Activated CD4-positive, alpha-beta T cell treated with anti-CD3 and anti-CD28 coated beads for 36 hours (primary cell): ENCODE results near the gene POU2AF2. TPM values are rescaled to one million over a fixed set of nuclear protein-coding genes. Genes with fewer than 3 reads are reported as not detected.
"Not testable (repeated sequence)": the region's sequence is repeated elsewhere in the genome, so short reads cannot be mapped to it uniquely, and the experiment has no call there.

Source experiments
- ATAC-seq: fragments of 200-7000 bp; cut with Tn5 transposase; one replicate; pipeline ENCODE4 v1.10.0; 2021; ENCODE audit warnings: mild to moderate bottlenecking, moderate library complexity
- CTCF ChIA-PET: fragments of 350-600 bp; sonication (Branson Sonifier 250); formaldehyde crosslinking; loops from one replicate; lab custom pipeline; 2021; ENCODE audit warnings: antibody characterized with exemption; lab: Charles Lee
- POLR2A ChIA-PET: fragments of 350-600 bp; sonication (Branson Sonifier 250); formaldehyde crosslinking; loops from one replicate; lab custom pipeline; 2021; ENCODE audit warnings: antibody characterized with exemption, inconsistent platforms; lab: Charles Lee
- DNase-seq: peaks from one replicate; pipeline ENCODE4 v3.0.0-alpha.2; 2020
- H3K27ac Mint-ChIP-seq: one replicate; pipeline ENCODE4 v1.8.0; 2021; ENCODE audit warnings: mixed read lengths
- H3K27me3 Mint-ChIP-seq: one replicate; pipeline ENCODE4 v1.8.0; 2021; ENCODE audit warnings: mixed read lengths
- H3K36me3 Mint-ChIP-seq: one replicate; pipeline ENCODE4 v1.8.0; 2021; ENCODE audit warnings: low read depth, mixed read lengths
- H3K4me1 Mint-ChIP-seq: one replicate; pipeline ENCODE4 v1.8.0; 2021; ENCODE audit warnings: mixed read lengths
- H3K4me3 Mint-ChIP-seq: one replicate; pipeline ENCODE4 v1.8.0; 2021; ENCODE audit warnings: mild to moderate bottlenecking, moderate library complexity, mixed read lengths
- H3K9me3 Mint-ChIP-seq: one replicate; pipeline ENCODE4 v1.8.0; 2021; ENCODE audit warnings: low read depth, mixed read lengths
- intact Hi-C, 2 experiments: fragments of 100-400 bp; cut with DNase I in 1 of 2; cut with micrococcal nuclease in 1 of 2; formaldehyde crosslinking; loops; one replicate each; pipeline versions ENCODE4 v1.14.2 to v1.15.1; 2022 to 2024; cut with DNase I, micrococcal nuclease
- total RNA-seq, 2 experiments: library from RNA; stranded (reverse); gene quantifications; one replicate each; pipeline ENCODE4 v1.2.3, GENCODE V29; 2021

POU2AF2 gene
- total RNA-seq, 2 experiments from 2014 or later = 0.14 TPM; not detected in 1

- no peak for ATAC-seq
- Mint-ChIP-seq H3K9me3 (no peaks in the 10 kb centered on the region), H3K36me3 (no peaks in the 10 kb centered on the region), H3K27me3 (peaks cover 13% of the 10 kb centered on the region), H3K27ac (no peak overlapping the region), H3K4me1 (no peaks in the 10 kb centered on the region), H3K4me3 (no peak overlapping the region)
- POLR2A ChIA-PET = no interaction called here
- CTCF ChIA-PET = interaction anchor here (0.7 kb wide), 1 partner anchor 275 kb away, joined by 3 read pairs; no protein-coding TSS in a partner anchor
- no peak for DNase-seq
- intact Hi-C loops = no loop called here
Observed at GRCh38 chr11:111258046-111258445, 12.5 kb downstream of the POU2AF2 start.

DNA sequence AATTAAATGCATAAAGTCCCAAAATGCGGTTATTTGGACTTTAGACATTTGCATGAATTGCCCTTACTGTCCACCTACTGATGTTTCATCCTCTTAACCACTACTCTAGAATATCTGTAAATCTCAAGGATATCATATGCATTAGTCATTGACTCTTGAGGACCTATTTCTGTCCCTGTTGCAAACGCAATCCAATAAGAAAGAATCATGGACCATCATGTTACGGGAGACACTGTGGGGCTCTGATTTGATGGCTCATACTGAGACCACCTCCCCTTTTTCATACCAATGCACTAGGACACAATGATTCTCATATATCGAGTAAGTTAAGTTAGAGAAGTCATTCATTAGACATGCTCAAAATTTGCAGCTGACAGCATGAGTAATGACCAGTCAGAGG is 14.4 kb downstream of the POU2AF2 start:
- Mint-ChIP-seq H3K4me3 (no peak overlapping the region), H3K9me3 (no peaks in the 10 kb centered on the region), H3K4me1 (no peaks in the 10 kb centered on the region), H3K27ac (no peak overlapping the region), H3K36me3 (no peaks in the 10 kb centered on the region), H3K27me3 (peaks cover 14% of the 10 kb centered on the region)
- intact Hi-C loops = no loop called here
- DNase-seq = no peak
- ATAC-seq = no peak
- POLR2A ChIA-PET = no interaction called here
- CTCF ChIA-PET = interaction anchor here (0.6 kb wide), 1 partner anchor 809 kb away, joined by 3 read pairs; no protein-coding TSS in a partner anchor

GRCh38 chr11:111260811-111261210 is 15.3 kb downstream of the POU2AF2 start:
- ATAC-seq = no peak
- no peak overlapping the region for H3K27ac Mint-ChIP-seq
- no peaks in the 10 kb centered on the region for H3K9me3 Mint-ChIP-seq
- DNase-seq = no peak
- peaks cover 14% of the 10 kb centered on the region for H3K27me3 Mint-ChIP-seq
- ChIA-PET CTCF (interaction anchor here (1.2 to 2.3 kb wide), 2 partner anchors 9 to 22 kb away, joined by 3 to 8 read pairs; no protein-coding TSS in a partner anchor), POLR2A (no interaction called here)
- H3K4me1 Mint-ChIP-seq = no peaks in the 10 kb centered on the region
- no peak overlapping the region for H3K4me3 Mint-ChIP-seq
- intact Hi-C loops = no loop called here
- H3K36me3 Mint-ChIP-seq = no peaks in the 10 kb centered on the region

- Mint-ChIP-seq H3K36me3 (no peaks in the 10 kb centered on the region), H3K4me1 (no peaks in the 10 kb centered on the region), H3K9me3 (no peaks in the 10 kb centered on the region), H3K27ac (no peak overlapping the region), H3K27me3 (peaks cover 11% of the 10 kb centered on the region), H3K4me3 (no peak overlapping the region)
- intact Hi-C loops = no loop called here
- no peak for DNase-seq
- no peak for ATAC-seq
- ChIA-PET POLR2A (no interaction called here), CTCF (no interaction called here)
Observed at GRCh38 chr11:111264646-111265045, 19.1 kb downstream of the POU2AF2 start.

- Mint-ChIP-seq H3K27me3 (peaks cover 6% of the 10 kb centered on the region), H3K9me3 (no peaks in the 10 kb centered on the region), H3K27ac (no peak overlapping the region), H3K36me3 (no peaks in the 10 kb centered on the region), H3K4me1 (no peaks in the 10 kb centered on the region), H3K4me3 (no peak overlapping the region)
- POLR2A ChIA-PET = no interaction called here
- intact Hi-C loops = no loop called here
- DNase-seq (no peak), ATAC-seq (no peak)
- CTCF ChIA-PET = interaction anchor here (0.6 to 1.8 kb wide), 5 partner anchors 15 to 193 kb away, joined by 3 to 8 read pairs (median 3); no protein-coding TSS in a partner anchor
Observed at GRCh38 chr11:111265421-111265820, 19.9 kb downstream of the POU2AF2 start.

- H3K4me1 Mint-ChIP-seq, intact Hi-C loops: not testable (repeated sequence)
Observed at GRCh38 chr11:111268303-111268702, 22.8 kb downstream of the POU2AF2 start.

DNA sequence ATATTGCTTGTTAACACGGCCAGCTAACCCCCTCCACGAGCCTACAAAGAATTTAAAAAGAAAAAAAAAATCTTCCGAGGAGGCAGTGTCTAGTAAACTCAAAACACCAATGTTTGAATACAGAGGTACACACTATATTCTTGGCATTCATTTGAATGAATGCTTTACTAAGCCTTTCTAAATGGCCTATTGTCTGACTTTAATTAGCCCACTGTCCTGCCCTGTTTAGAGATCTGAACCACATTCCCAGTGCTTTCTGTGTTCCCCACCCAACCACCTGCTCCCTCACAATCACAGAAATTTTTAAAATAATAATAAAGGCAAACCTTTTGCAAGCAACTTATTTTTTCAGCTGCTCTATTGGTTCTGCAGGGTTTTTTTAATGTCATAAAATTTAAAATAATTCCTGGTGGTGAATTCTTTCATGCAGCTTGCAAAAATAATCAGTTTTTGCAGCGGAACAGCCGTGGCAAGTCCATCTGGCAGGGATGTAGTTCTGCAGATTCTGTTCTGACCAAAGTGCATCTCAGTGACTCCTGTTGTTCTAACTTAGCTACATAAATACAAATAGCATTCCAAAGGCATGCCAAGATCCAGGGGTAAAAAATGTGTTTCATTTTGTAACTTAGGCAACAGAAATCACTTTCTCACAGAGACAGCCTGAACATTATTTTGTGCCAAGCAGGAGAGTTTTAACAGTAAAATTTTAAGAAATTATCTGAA is 23.8 kb downstream of the POU2AF2 start:
- Mint-ChIP-seq H3K27me3 (peaks cover 5% of the 10 kb centered on the region), H3K36me3 (no peaks in the 10 kb centered on the region), H3K4me3 (no peak overlapping the region), H3K9me3 (no peaks in the 10 kb centered on the region), H3K27ac (no peak overlapping the region), H3K4me1 (no peaks in the 10 kb centered on the region)
- no peak for ATAC-seq
- ChIA-PET POLR2A (no interaction called here), CTCF (interaction anchor here (0.6 to 2.2 kb wide), 4 partner anchors 8 to 790 kb away, joined by 3 to 6 read pairs (median 4); no protein-coding TSS in a partner anchor)
- intact Hi-C loops = no loop called here
- DNase-seq = no peak

More at GRCh38 chr11:111268303-111268702, 22.8 kb downstream of the POU2AF2 start:
- H3K9me3 Mint-ChIP-seq, H3K4me3 Mint-ChIP-seq, H3K36me3 Mint-ChIP-seq, H3K27me3 Mint-ChIP-seq, ATAC-seq, H3K27ac Mint-ChIP-seq, POLR2A ChIA-PET, DNase-seq: not testable (repeated sequence)
- CTCF ChIA-PET = interaction anchor here (2.2 kb wide), 1 partner anchor 15 kb away, joined by 6 read pairs; no protein-coding TSS in a partner anchor

DNA sequence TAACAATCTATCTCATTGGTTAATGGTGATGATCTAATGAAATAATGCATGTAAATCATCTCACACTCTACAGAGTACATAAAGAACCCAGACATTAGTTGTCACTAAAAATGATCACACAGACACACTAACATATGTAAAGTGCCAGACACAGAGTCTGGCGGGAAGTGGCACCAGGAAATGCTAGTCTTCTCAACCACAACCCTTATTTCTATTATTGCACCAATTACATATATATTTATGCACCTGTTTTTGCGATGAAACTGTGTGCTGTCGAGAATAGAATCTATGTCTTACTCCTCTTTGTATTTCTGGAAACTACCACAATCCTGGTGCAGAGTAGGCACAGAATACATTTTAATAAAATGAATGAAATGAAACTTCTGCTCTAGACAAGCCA is 26.9 kb downstream of the POU2AF2 start:
- intact Hi-C loops = no loop called here
- DNase-seq (no peak), ATAC-seq (no peak)
- no peak overlapping the region for H3K4me3 Mint-ChIP-seq
- no peaks in the 10 kb centered on the region for H3K4me1 Mint-ChIP-seq
- ChIA-PET CTCF (interaction anchor here (0.7 to 0.8 kb wide), 2 partner anchors 132 to 174 kb away, joined by 3 read pairs; no protein-coding TSS in a partner anchor), POLR2A (no interaction called here)
- no peaks in the 10 kb centered on the region for H3K9me3 Mint-ChIP-seq
- H3K36me3 Mint-ChIP-seq = no peaks in the 10 kb centered on the region
- peaks cover 6% of the 10 kb centered on the region for H3K27me3 Mint-ChIP-seq
- H3K27ac Mint-ChIP-seq = no peak overlapping the region

GRCh38 chr11:111282562-111283075 is 37.1 kb downstream of the POU2AF2 start:
- ATAC-seq = no peak
- intact Hi-C loops = loop anchor here (1.0 kb wide), 3 partner anchors 141 to 164 kb away; no protein-coding TSS in a partner anchor
- Mint-ChIP-seq H3K4me3 (no peak overlapping the region), H3K36me3 (no peaks in the 10 kb centered on the region), H3K27me3 (no peaks in the 10 kb centered on the region), H3K27ac (no peak overlapping the region), H3K9me3 (no peaks in the 10 kb centered on the region), H3K4me1 (peaks cover 3% of the 10 kb centered on the region)
- POLR2A ChIA-PET = no interaction called here
- CTCF ChIA-PET = interaction anchor here (0.6 to 12.4 kb wide), 30 partner anchors 9 to 1108 kb away, joined by 3 to 322 read pairs (median 4); partner anchors contain the start of gene POU2AF3
- DNase-seq = no peak

DNA sequence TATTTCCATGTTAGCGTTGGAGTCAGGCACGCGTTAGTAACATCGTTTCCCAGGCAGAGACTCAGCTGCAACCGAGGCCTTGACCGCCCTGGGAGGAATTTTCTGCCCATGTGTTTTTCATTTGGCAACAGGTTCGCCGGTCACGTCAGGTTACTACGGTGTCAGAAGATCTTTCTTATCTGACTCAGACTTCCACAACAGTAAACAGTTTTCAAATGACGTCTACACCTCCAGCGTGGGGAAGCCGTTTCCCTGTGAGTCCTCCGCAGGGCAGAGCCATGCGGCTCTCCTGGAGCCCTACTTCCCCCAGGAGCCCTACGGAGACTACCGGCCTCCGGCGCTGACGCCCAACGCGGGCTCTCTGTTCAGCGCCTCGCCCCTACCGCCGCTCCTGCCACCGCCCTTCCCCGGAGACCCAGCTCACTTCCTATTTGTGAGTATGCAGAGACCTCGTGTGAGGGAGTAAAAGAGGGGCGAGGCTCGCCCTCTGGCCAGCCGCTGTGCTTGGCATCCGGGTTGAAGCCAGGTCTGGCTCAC is 38.5 kb downstream of the POU2AF2 start:
- H3K4me1 Mint-ChIP-seq = peaks cover 3% of the 10 kb centered on the region
- no peak for DNase-seq
- no peaks in the 10 kb centered on the region for H3K36me3 Mint-ChIP-seq
- ATAC-seq = no peak
- H3K27ac Mint-ChIP-seq = no peak overlapping the region
- POLR2A ChIA-PET = no interaction called here
- intact Hi-C loops = loop anchor here (1.0 kb wide), 3 partner anchors 139 to 162 kb away; no protein-coding TSS in a partner anchor
- no peak overlapping the region for H3K4me3 Mint-ChIP-seq
- CTCF ChIA-PET = interaction anchor here (1.3 to 12.4 kb wide), 9 partner anchors 15 to 1083 kb away, joined by 4 to 322 read pairs (median 5); no protein-coding TSS in a partner anchor
- H3K27me3 Mint-ChIP-seq = no peaks in the 10 kb centered on the region
- no peaks in the 10 kb centered on the region for H3K9me3 Mint-ChIP-seq
